DMS 273 (cell line): ENCODE data around the gene FAM98C.
A peak's percentile ranks its signal among the peaks of the same experiment; 100 is the strongest.

Experiments used
- DNase-seq: peaks from one replicate; lab custom pipeline; 2025; ENCODE audit not compliant: unreplicated experiment; lab: John Stamatoyannopoulos, UW

The FAM98C gene

GRCh38 chr19:38452430-38453366 lies 49.8 kb downstream of the FAM98C start:
- peak; percentile 33 for DNase-seq

GRCh38 chr19:38453596-38453995 lies 50.7 kb downstream of the FAM98C start:
- no peak for DNase-seq

DNA sequence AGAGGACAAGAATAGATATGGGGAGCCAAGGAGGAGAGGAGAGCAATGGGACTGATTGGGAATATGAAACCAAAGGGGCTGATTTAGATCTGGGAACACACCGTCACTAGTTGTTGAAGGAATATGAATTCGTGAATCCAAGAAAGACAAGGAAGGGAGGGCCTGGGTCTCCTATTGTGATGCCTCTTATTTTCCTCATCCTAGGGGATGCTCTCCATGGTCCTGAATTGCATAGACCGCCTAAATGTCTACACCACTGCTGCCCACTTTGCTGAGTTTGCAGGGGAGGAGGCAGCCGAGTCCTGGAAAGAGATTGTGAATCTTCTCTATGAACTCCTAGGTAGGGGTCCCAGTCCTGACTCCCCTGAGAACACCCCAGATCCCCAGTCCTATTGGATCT lies 52.1 kb downstream of the FAM98C start:
- peak; percentile 38 for DNase-seq

DNA sequence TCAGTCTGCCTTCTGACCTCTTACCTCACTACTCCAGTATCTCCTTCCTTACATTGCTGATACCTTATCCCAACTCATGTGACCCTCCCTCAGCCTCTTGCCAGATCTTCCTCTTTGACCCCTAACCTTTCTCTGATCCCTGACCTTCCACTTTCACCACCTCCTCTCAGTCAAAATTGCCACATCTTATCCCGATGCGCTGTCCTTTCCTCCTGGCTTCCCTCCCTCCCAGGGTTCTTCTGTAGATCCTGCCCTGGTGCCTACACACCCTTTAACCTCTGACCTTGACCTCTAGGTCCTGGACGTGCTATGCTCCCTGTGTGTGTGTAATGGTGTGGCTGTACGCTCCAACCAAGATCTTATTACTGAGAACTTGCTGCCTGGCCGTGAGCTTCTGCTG lies 54.3 kb downstream of the FAM98C start:
- DNase-seq = no peak

GRCh38 chr19:38457690-38458405 lies 55.0 kb downstream of the FAM98C start:
- no peak for DNase-seq
